MV-4-11 (cell line): ENCODE data around the gene DYSF.
"Not testable (repeated sequence)": the region's sequence is repeated elsewhere in the genome, so short reads cannot be mapped to it uniquely, and the experiment has no call there.

Experiments used
- DNase-seq: peaks from one replicate; lab custom pipeline; 2025; lab: John Stamatoyannopoulos, UW

The DYSF gene

GRCh38 chr2:71453404-71454220, at the start of gene DYSF:
Gene DYSF (plus strand): TSS chr2:71453561.
- no peak for DNase-seq

GRCh38 chr2:71409611-71410010, 43.8 kb upstream of the DYSF start:
- DNase-seq: no peak

GRCh38 chr2:71410696-71411095, 42.7 kb upstream of the DYSF start:
- DNase-seq: no peak

GRCh38 chr2:71416866-71417265, 36.5 kb upstream of the DYSF start:
- not testable (repeated sequence) for DNase-seq

- no peak for DNase-seq
Measured at GRCh38 chr2:71417300-71418202, 35.8 kb upstream of the DYSF start.

GRCh38 chr2:71419145-71419544, 34.2 kb upstream of the DYSF start:
- DNase-seq: no peak

GRCh38 chr2:71419976-71420375, 33.4 kb upstream of the DYSF start:
- no peak for DNase-seq

- DNase-seq: no peak
Measured at GRCh38 chr2:71422786-71423185, 30.6 kb upstream of the DYSF start.

GRCh38 chr2:71423817-71424420, 29.4 kb upstream of the DYSF start:
- no peak for DNase-seq

- DNase-seq: no peak
Measured at GRCh38 chr2:71426721-71427120, 26.6 kb upstream of the DYSF start.

GRCh38 chr2:71428472-71429383, 24.6 kb upstream of the DYSF start:
- DNase-seq: no peak

GRCh38 chr2:71445142-71445541, 8.2 kb upstream of the DYSF start:
- DNase-seq: peak; percentile 10

GRCh38 chr2:71446505-71446904, 6.9 kb upstream of the DYSF start:
- DNase-seq: no peak

- no peak for DNase-seq
Measured at GRCh38 chr2:71449343-71449742, 4.0 kb upstream of the DYSF start.

- no peak for DNase-seq
Measured at GRCh38 chr2:71451705-71452104, 1.7 kb upstream of the DYSF start.

GRCh38 chr2:71452565-71452964, 796 bp upstream of the DYSF start:
- DNase-seq: peak; percentile 79

GRCh38 chr2:71454221-71455010, 1.1 kb downstream of the DYSF start:
- DNase-seq: no peak

- no peak for DNase-seq
Measured at GRCh38 chr2:71455011-71455740, 1.8 kb downstream of the DYSF start.

GRCh38 chr2:71455741-71456569, 2.6 kb downstream of the DYSF start:
- DNase-seq: no peak
